Stimulated activated CD8-positive, alpha-beta memory T cell treated with anti-CD3 and anti-CD28 coated beads, Interleukin-15, amount 100 ng/mL, for 1 hour (primary cell): Measurements from ENCODE around the gene APEX1.
"Not testable (repeated sequence)": the region's sequence is repeated elsewhere in the genome, so short reads cannot be mapped to it uniquely, and the experiment has no call there.

ENCODE experiments used
- DNase-seq: peaks from one replicate; pipeline ENCODE4 v3.0.0-alpha.2; 2020; ENCODE audit warnings: low read depth

The APEX1 gene

GRCh38 chr14:20472536-20473169 lies 17.6 kb downstream of the APEX1 start:
- DNase-seq = no peak

- DNase-seq = no peak
Measured at GRCh38 chr14:20476776-20477175, 21.8 kb downstream of the APEX1 start.

GRCh38 chr14:20477211-20477876 lies 22.3 kb downstream of the APEX1 start:
- no peak for DNase-seq

- DNase-seq = no peak
Measured at GRCh38 chr14:20478894-20479293, 23.9 kb downstream of the APEX1 start.

- no peak for DNase-seq
Measured at GRCh38 chr14:20482382-20482781, 27.4 kb downstream of the APEX1 start.

- no peak for DNase-seq
Measured at GRCh38 chr14:20485900-20486299, 30.9 kb downstream of the APEX1 start.

- no peak for DNase-seq
Measured at GRCh38 chr14:20486684-20487395, 31.8 kb downstream of the APEX1 start.

- no peak for DNase-seq
Measured at GRCh38 chr14:20487396-20487725, 32.3 kb downstream of the APEX1 start.

GRCh38 chr14:20489093-20489994 lies 34.3 kb downstream of the APEX1 start:
- DNase-seq = no peak

GRCh38 chr14:20490563-20490962 lies 35.5 kb downstream of the APEX1 start:
- no peak for DNase-seq

- no peak for DNase-seq
Measured at GRCh38 chr14:20492486-20492885, 37.5 kb downstream of the APEX1 start.

- no peak for DNase-seq
Measured at GRCh38 chr14:20493634-20494033, 38.6 kb downstream of the APEX1 start.

- DNase-seq = no peak
Measured at GRCh38 chr14:20494935-20495766, 40.1 kb downstream of the APEX1 start.

GRCh38 chr14:20498622-20499021 lies 43.6 kb downstream of the APEX1 start:
- DNase-seq = no peak

- no peak for DNase-seq
Measured at GRCh38 chr14:20499108-20499507, 44.1 kb downstream of the APEX1 start.

GRCh38 chr14:20499881-20500280 lies 44.9 kb downstream of the APEX1 start:
- no peak for DNase-seq

- DNase-seq = no peak
Measured at GRCh38 chr14:20501346-20501745, 46.3 kb downstream of the APEX1 start.

- DNase-seq = no peak
Measured at GRCh38 chr14:20503898-20504297, 48.9 kb downstream of the APEX1 start.

GRCh38 chr14:20506276-20506675 lies 51.2 kb downstream of the APEX1 start:
- DNase-seq = not testable (repeated sequence)

GRCh38 chr14:20506752-20507151 lies 51.7 kb downstream of the APEX1 start:
- DNase-seq = not testable (repeated sequence)
